ENCODE data around the gene NPHP1.

- TF ChIP-seq POLR2A (IDR thresholded peaks at IDR 0.05; ENCODE audit: control extremely low read depth in 1 of 2, low read depth in 2 of 2, low read length in 2 of 2) (no peak), ZNF274 (IDR thresholded peaks at IDR 0.05; ENCODE audit: borderline replicate concordance, extremely low read depth, low read length) (no peak), CTCF (IDR thresholded peaks at IDR 0.05; ENCODE audit: control extremely low read depth in 1 of 3, insufficient read depth in 1 of 3, low read depth in 1 of 3, low read length in 3 of 3) (no peak), SUZ12 (IDR thresholded peaks at IDR 0.05; ENCODE audit: low read length) (no peak), HDAC6 (IDR thresholded peaks at IDR 0.05; ENCODE audit: low read depth, low read length) (no peak), EGR1 (IDR thresholded peaks at IDR 0.05; ENCODE audit: borderline replicate concordance, low read depth, low read length) (no peak), POLR2AphosphoS5 (IDR thresholded peaks at IDR 0.05; ENCODE audit: low read depth, low read length) (no peak), PHF8 (conservative IDR thresholded peaks at IDR 0.05; ENCODE audit: low read depth, low read length) (no peak), RFX5 (IDR thresholded peaks at IDR 0.05; ENCODE audit: borderline replicate concordance, low read depth, low read length) (no peak), EP300 (IDR thresholded peaks at IDR 0.05; ENCODE audit: borderline replicate concordance in 1 of 2, low read depth in 2 of 2, low read length in 2 of 2) (no peak), MAX (IDR thresholded peaks at IDR 0.05) (no peak)
These were observed 101.5 kb downstream of the NPHP1 start for GRCh38 chr2:110103061-110103961.
